Left forelimb (tissue), 1 donor: ENCODE data around the gene OCRL.

Experiments used
- DNase-seq: peaks from one replicate; pipeline ENCODE4 v3.0.0-alpha.2; 2018; ENCODE audit warnings: low spot score

OCRL gene

GRCh38 chrX:129585167-129585566 is 45.1 kb downstream of the OCRL start:
- no peak for DNase-seq

DNA sequence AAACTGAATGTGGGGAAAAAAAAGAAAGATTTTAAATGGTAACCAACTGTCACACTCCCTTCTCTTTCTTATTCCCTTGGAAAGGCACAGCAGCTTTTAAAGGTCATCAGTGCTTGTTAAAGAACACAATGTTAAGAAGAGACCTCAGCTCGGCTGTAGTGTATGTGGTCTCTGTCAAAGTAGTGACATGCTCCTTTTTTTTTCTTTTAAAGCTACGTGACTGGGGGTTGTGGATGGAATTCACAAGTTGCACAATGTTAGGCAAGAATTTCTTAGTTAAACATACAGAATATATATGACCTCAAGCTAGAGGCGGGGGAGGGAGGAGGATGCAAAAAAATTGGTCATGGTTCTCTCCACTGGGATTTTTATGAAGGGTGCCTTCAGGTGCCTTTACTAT is 45.6 kb downstream of the OCRL start:
- no peak for DNase-seq

DNA sequence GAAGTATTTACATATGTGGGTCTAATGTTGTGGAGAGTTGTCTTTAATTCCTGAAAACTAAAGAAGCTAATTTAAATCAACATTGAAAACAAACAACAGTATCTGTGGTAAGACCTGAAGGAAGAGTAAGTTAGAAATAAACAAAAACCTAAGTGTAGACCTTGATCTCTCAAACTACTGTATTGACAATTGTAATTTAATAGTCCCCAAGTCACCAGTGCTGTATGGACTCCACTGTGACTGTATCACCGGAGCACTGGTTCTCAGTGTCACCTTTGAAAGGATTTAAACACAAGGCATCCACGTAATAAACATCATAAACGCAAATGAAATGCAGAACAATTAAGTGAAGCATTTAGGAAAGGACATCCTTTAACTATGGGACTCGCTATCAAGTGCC is 46.4 kb downstream of the OCRL start:
- DNase-seq: no peak

DNA sequence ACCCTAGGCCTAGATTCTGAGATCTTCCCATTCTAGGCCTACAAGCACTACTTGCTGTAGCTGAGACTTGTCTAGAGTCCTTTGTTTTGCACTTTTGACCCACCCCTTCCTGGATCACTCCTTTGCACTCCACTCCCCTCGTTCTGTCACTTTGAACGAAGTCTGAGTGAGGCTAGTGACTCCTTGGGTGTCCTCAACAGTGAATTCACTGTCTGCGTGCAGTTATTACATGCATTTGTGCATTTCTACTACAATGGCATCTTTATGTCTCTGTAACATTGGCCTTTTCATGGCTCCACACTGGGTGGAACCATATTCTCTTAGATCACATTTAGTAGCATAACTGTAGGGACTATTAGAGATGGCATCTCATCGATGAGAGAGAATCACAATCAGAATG is 50.5 kb downstream of the OCRL start:
- DNase-seq: no peak

DNA sequence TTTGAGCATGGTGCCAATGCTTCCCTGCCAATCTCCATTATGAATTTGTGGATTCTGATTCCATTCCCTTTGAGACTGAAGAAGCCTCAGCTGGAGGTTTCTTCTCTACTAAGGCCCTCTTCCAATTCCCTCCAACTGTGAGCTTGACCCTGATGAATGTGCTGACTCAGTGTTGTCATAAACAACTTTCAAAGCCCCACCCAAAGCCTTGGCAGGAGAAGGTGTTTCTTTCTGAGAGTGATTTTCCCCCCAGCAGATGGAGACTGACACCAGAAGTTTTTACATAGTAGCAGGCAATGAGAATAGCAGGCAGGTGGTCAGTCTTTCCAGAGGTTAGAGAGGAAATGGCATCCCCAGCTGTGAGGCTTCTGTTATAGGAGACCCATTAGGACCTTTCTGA is 53.1 kb downstream of the OCRL start:
- DNase-seq: no peak

DNA sequence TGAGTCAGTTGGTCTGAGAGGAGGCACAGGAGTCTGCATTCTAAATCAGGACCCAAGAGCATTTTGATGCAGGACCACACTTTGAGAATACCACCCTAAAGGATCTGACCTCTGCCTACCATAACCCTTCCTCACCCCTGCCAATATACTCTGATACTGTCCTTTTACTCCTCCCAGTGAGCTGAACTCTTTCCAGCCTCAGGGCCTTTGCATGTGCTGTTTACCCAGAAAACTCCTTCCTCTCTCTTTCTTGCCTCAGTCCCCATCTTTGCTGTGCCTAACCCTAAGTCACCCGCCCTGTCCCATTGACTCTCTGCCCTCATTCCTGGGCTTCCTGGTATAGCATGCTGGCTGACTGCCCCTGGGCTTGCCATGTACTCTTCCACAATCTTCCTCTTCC is 54.7 kb downstream of the OCRL start:
- no peak for DNase-seq

DNA sequence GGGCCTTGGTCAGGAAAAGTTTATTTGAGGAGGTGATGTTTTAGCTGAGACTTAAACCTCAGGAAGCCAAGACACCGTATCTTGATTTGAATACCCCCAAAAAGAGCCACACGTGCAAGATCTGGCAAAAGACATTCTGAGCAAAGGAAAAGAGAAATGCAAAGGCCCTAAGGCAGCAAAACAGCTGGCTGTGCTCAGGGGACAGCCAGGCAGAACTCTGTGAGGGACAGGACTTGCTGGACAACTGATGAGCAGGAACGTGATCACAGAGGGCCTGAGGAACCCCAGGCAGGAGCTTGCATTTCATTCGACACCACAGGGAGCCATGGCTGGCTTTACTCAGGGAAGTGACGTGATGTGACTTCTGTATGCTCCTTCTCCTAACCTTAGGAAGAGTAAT is 56.0 kb downstream of the OCRL start:
- no peak for DNase-seq

GRCh38 chrX:129597905-129598304 is 57.8 kb downstream of the OCRL start:
- DNase-seq: no peak

DNA sequence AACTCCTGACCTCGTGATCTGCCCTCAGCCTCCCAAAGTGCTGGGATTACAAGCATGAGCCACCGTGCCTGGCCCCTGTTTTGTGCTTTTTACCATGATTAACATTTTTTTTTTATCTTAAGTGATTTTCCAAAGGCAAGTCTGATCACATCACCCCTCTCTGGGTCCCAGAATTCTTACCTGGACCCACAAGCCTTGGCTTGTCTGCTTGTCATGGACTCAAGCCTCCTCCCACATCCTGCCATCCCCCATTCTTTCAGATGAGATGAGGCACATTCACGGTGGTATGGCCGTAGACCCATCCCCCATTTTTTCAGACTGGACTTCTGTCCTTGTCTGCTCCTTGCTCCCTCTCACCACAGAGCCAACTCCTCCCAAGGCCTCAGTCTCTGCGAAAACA is 59.4 kb downstream of the OCRL start:
- no peak for DNase-seq

GRCh38 chrX:129599996-129600395 is 59.9 kb downstream of the OCRL start:
- DNase-seq: no peak

DNA sequence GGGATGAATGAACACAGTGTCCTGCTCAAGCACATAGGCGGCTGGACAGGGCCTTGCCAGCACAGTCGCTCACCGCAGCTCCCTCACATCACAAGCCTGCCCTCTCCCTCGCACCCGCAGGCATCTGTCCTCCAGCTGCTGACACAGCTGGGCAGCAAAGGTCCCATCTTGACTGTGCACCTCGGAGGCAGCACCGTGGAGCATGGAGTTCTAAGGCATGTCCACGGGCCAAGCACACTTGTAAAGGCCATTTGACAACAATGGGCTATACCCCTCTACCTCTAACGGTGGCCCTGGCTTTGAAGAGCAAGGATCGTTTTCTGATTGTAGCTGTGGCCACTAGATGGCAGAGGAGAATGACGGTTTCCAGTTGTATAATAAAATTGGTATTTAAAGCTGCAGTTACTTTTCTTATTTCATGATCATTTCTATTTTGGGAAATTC is 60.9 kb downstream of the OCRL start:
- DNase-seq: no peak

DNA sequence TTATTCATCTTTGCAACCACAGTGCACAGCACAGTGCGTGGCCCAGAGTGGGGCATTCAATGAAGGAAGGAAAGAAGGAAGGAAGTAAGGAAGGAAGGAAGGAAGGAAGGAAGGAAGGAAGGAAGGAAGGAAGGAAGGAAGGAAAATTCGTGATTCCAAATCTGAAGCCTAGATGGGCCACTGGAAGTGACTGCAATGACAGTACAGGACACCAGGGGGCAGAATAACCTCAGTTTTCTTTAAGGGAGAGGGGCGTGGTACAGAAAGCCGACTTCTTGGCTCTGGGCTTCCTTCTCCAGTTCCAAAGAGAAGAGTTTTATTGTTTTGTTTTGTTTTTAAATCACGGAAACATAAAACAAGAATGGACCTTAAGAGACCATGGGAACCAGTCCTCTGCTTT is 66.9 kb downstream of the OCRL start:
- no peak for DNase-seq

- no peak for DNase-seq
These were observed 68.4 kb downstream of the OCRL start for GRCh38 chrX:129608496-129608895.

- no peak for DNase-seq
These were observed 69.3 kb downstream of the OCRL start for GRCh38 chrX:129609395-129609794.

- no peak for DNase-seq
These were observed 72.3 kb downstream of the OCRL start for GRCh38 chrX:129612396-129612795.

GRCh38 chrX:129613596-129613995 is 73.5 kb downstream of the OCRL start:
- DNase-seq: no peak

DNA sequence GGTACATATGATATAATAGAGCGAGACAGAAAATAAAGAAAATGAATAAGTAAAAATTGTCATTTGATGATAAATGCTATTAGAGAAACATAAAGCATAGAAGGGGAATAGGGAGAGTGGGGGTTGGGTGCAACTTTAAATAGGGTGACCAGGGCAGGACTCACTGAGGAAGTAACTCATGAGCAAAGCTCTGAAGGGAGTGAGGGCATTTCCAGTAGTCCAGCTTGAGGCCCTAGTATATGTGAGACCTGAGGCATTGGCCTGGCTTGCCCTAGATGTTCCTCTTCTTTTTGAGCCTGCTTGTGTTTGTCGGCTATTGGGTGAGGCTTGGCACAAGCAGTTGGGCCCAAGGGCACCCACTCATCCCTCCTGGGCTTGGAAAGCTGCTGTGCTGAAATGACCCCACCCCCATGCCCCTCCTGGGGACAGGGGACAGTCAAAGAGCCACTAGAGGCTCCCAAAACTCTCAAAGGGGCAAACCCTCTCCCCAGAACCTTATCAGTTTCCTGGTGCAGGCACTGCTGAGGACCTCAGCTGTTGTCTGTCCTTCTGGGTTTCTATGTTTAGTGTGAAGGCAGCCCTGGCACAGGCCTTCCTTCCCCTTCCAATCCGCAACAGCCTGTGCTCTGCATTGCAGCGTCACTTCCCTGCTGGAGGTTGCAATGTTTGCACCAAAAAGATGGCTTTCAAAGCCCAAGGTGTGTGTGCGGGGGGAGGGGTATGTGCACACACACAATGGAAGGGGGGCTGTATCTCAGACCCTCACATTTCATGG is 74.6 kb downstream of the OCRL start:
- DNase-seq: no peak

DNA sequence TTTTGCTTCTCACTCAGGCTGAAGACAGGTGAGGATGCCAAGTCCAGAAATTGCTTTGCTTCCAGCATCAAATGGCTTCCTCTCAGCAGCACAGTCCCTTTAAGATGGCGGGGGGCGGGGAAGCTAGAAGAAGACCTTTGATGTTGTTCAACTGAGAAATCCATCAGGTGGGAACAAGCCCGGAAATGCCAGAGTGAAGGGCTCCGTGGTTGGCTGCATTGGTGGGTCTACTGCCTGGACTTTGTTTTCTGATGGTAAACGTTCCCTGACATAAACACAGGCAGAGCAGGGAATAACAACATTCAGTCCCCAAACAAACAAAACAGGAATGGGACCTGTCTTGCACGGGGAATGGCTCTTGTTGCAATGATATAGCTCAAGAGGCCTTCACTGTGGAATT is 77.4 kb downstream of the OCRL start:
- DNase-seq: no peak

DNA sequence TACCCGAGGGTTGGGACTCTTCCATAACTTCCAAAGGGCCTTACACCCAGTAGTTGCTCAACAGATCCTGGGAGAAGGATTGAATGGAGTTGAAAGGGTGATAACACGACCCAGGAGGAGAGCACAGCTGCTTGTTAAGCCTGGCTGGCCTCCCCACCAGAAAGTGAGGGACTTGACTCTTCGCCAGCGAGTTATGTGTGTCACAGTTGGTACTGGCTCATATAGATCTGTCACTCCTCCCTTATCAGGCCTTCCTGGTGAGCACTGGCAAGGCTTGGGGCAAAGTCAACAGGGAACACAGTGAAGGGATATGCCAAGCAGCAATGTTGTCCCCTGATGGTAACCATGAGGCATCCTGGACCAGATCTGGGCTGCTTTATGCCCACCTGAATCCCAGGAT is 78.9 kb downstream of the OCRL start:
- DNase-seq: no peak

GRCh38 chrX:129622757-129623301 is 82.8 kb downstream of the OCRL start:
- DNase-seq: no peak

- DNase-seq: no peak
These were observed 86.0 kb downstream of the OCRL start for GRCh38 chrX:129626026-129626425.

- no peak for DNase-seq
These were observed 89.8 kb downstream of the OCRL start for GRCh38 chrX:129629837-129630236.

DNA sequence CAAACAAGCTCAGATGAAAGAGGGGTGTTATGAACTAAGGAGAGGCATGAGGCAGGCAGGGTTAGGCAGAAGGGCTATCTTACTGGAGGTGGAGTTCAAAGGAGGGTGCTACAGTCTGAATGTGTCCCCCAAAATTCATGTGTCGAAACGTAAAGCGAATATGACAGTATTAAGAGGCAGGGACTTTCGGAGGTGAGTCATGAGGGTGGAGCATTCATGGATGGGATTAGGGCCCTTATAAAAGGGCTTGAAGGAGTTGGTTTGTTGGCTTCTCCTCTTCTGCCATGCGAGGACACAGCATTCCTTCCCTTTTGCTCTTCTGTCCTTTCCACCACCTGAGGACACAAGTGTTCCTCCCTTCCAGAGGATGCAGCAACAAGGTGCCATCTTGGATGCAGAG is 91.8 kb downstream of the OCRL start:
- DNase-seq: no peak

GRCh38 chrX:129632443-129632842 is 92.4 kb downstream of the OCRL start:
- DNase-seq: no peak
